PC-9 (cell line): ENCODE data around the gene SMYD2.

Source experiments
- CTCF ChIP-seq: fragments of 200-600 bp; sonication (generic); conservative IDR thresholded peaks from 2 replicates; pipeline ENCODE4 v1.6.1; 2017; ENCODE audit warnings: mixed run types, antibody characterized with exemption, mild to moderate bottlenecking, moderate library complexity
- EZH2 ChIP-seq: fragments of 200-600 bp; sonication (generic); IDR thresholded peaks from 2 replicates; pipeline ENCODE4 v1.8.0; 2017; ENCODE audit warnings: antibody characterized with exemption, low read depth

- no peak for TF ChIP-seq EZH2
- no peak for TF ChIP-seq CTCF
Observed at GRCh38 chr1:214281021-214281719, at the start of gene SMYD2.
